ENCODE measurements around the gene PPP1R9A.

Gene PPP1R9A

DNA sequence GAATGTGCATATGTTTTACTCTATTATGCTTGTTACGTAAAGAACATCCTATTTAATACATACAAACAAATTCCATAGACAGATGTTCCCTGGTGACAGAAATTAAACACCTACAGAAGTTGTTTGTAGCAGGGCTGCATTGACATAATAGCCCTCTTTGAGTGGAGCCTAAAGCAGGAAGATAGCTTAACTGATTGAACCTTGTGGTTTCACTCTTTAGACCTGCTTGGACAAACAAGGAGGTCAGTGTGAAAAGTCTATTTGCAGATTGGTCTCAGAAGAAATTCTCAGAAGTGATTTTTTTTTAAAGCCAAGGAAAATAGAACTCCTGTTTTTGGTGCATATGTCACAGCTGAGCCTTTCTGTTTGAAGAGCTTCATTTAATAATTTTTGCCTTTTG is 121.3 kb downstream of the PPP1R9A start:
- DNase-seq (ENCODE audit: low read depth in 2 of 2) = no peak

DNA sequence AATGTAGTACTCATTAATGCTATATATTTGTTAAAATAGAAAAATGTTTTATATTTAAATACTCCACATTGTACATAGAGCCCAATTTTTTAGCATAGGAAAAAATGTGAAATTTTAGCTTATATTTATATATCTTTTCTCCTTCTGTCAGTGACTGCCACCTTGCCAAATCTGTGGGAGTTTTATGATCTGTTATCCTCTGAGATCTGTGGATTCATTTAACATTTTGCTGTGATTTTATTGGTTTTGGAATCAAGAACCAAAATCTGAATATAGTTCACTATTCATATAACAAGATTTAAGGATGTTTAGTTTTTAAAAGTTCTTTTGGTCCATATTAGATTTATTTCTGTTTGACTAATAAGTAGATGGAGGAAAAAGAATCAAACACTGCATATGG is 127.9 kb downstream of the PPP1R9A start:
- DNase-seq (ENCODE audit: low read depth in 2 of 2) = no peak

- DNase-seq (ENCODE audit: low read depth in 2 of 2) = no peak
Observed at GRCh38 chr7:95041031-95041430, 133.6 kb downstream of the PPP1R9A start.

DNA sequence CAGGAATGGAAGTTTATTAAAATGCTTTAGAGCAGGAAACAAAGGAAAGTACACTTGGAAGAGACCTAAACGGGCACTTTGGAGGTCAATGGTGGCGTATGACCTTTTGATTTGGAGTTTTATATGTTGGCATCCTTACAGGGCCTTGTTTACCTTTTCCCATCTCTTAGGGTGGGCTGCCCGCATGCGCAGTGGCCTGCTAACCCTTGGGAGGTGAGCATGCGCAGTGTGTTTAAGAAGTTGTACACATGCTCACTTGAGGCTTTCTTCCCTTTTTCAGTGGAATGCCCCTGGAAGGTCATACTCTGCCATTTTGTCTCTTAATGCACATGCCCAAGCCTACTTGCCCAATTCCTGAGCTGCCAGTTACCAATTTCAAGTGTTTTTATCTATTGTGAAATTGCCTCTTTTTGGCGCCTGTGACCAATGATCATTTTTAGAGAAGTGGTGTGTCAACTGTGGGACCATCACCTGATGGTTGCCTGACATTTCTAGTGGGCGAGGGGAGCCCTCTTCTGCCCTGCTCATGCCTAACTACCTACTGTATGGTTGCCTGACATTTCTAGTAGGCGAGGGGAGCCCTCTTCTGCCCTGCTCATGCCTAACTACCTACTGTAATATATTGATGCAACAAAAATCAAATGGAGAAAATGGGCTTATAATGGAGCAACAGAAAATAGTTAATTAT is 138.0 kb downstream of the PPP1R9A start:
- DNase-seq (ENCODE audit: low read depth in 2 of 2) = no peak

- DNase-seq (ENCODE audit: low read depth in 2 of 2) = no peak
Observed at GRCh38 chr7:95046494-95047240, 139.3 kb downstream of the PPP1R9A start.

GRCh38 chr7:95047291-95047690 is 139.9 kb downstream of the PPP1R9A start:
- no peak for DNase-seq (ENCODE audit: low read depth in 2 of 2)

- DNase-seq (ENCODE audit: low read depth in 2 of 2) = no peak
Observed at GRCh38 chr7:95052566-95053094, 145.2 kb downstream of the PPP1R9A start.

GRCh38 chr7:95054386-95054785 is 147.0 kb downstream of the PPP1R9A start:
- no peak for DNase-seq (ENCODE audit: low read depth in 2 of 2)

GRCh38 chr7:95055295-95055694 is 147.9 kb downstream of the PPP1R9A start:
- DNase-seq (ENCODE audit: low read depth in 2 of 2) = no peak

DNA sequence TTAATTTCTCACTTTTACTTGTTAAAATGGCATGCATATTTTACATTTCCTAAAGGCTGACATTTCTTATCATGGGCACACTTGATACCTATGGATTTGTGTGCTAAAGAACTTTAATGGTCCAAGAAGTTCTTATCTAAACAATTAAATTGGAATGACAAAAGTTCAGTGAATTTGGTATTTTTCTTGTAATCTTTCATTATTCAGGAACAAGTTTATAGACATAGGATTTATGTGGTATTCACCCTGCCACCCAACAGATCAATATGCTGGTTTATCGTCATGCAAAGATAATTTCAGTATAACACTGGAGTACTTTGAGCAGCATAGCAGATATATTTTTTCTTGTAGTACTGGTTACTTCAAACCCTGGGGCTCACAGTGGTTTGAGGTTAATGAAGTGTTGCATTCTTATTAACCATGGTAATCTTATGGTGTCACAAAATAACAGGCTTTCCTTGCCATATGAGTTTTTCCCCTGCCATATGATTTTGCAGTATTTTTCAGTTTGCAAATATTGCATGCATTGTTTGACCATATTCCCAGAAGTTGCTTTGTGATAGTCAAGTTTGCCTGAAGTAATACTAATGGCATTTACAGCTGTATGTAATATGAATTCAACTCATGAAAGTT is 148.8 kb downstream of the PPP1R9A start:
- DNase-seq (ENCODE audit: low read depth in 2 of 2) = no peak

DNA sequence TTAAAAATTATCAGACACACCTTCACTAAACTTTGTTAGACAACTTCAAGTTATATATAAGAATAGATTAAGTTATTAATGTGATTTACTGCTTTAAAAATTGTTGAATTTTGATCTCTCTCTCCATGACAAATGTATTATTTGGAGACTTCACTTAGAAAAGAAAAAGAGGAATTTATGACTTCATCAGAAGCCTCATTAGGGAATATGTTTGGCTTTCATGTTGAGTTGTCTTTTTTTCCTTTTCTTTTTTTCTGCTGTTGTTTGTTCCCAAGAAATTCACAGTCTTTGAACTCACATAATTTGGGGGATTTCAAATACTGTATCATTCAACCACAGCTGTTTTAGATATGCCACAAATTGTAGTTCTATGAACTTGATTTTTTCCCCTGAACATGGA is 149.5 kb downstream of the PPP1R9A start:
- no peak for DNase-seq (ENCODE audit: low read depth in 2 of 2)

DNA sequence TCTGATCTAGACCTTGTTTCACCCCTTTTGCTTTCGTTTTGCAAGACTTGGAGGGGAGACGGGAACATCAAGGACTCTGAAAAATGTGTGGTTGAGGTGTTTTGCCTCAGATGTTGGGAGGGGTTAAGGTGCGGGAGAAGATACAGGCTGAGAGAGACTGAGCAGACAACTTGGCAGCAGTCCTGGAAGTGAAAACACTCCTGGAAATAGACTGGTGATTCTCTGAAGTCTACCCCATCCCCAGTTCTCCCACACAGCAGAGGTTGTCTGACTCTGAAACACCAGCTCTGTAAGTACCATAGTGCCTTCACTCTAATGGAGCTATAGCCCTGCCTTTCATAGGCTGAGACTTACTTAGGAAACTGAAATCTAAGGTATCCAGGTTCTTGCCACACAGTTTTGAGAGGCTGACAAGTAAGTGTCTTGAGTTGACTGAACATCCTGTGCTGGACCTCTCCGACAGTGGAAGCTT is 152.5 kb downstream of the PPP1R9A start:
- no peak for DNase-seq (ENCODE audit: low read depth in 2 of 2)

DNA sequence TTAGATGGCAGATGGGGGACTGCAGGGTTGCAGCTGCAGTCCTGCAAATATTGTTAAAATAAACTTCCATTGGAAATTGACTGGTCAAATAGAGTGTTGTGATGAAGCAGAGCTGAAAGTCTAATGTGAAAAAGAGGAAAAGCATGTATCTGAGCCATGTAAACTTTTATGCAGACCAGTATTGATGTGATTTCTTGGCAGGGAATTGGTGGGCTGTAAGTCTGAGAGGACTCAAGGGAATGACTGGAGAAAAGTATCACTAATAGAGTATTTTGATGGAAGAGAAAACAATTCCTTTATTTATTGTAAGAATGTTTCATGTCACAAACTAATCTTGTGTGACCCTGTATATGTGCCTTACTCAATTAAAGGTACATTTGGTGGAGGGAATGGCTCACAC is 155.5 kb downstream of the PPP1R9A start:
- no peak for DNase-seq (ENCODE audit: low read depth in 2 of 2)

- no peak for DNase-seq (ENCODE audit: low read depth in 2 of 2)
Observed at GRCh38 chr7:95066737-95067530, 159.5 kb downstream of the PPP1R9A start.

- DNase-seq (ENCODE audit: low read depth in 2 of 2) = no peak
Observed at GRCh38 chr7:95088536-95089215, 181.3 kb downstream of the PPP1R9A start.

GRCh38 chr7:95089414-95090315 is 182.3 kb downstream of the PPP1R9A start:
- DNase-seq (ENCODE audit: low read depth in 2 of 2) = no peak

GRCh38 chr7:95092324-95092723 is 184.9 kb downstream of the PPP1R9A start:
- DNase-seq (ENCODE audit: low read depth in 2 of 2) = no peak

DNA sequence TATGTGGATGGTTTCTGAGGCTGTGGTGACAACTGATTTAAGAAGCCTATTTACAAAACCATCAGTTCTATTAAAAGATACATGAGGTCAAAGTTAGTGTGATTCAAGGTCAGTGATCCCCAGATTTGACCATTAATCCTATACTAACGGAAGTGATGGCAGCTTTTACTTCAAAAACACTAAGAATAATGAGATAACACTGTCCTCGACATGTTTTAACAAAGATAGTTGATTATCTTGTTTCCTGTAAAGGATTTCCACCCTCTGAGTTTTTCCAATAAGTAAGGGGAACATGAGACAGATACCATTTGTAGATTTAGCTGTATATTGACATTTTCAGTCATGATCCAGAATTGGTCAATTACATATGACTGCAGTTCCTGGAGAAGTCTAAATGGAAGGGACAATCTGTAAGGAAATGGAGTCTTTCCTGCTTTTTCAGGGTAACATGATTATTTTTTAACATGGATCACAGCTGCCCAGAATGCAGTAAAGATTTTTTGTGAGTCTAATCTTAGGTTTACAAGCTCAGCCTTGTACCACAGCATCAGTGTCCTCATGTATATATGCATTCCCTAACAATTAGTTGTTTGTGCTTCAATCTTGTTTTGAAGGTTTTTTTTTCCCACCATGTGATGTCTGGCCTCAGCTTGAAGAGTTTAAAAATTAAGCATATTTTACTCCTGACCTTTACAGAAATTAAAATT is 188.0 kb downstream of the PPP1R9A start:
- no peak for DNase-seq (ENCODE audit: low read depth in 2 of 2)

GRCh38 chr7:95095966-95096540 is 188.7 kb downstream of the PPP1R9A start:
- DNase-seq (ENCODE audit: low read depth in 2 of 2) = no peak
